HG02798 (cell line): ENCODE results near the gene TRPM2.
"Not testable (repeated sequence)": the region's sequence is repeated elsewhere in the genome, so short reads cannot be mapped to it uniquely, and the experiment has no call there.

ENCODE experiments used
- ATAC-seq: cut with Tn5 transposase; IDR thresholded peaks from one replicate; pipeline ENCODE4 v1.9.1; 2021; ENCODE audit warnings: mild to moderate bottlenecking; ENCODE audit not compliant: unreplicated experiment, poor library complexity

The TRPM2 gene

DNA sequence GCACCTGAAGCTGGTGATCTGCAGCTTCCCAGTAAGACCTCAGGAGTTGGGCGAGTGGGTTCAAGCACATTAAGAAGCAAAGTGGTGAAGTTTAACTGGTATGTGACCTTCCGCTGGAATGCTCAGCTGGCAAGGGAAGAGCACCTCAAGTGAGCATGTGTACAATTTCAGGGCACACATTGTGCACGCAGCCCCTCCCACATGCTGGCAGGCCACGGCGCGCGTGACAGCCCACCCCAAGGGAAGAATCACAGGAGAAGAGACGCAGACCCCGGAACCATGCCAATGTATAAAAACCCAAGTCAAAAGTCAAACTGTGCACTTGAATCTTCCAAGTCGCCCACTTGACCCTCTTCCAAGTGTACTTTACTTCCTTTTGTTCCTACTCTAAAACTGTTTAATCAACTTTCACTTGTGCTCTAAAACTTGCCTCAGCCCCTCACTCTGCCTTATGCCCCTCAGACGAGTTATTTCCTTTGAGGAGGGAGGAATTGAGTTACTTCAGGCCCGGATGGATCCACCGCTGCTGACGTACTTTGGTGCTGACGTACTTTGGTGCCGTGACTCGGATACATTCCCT, 121.9 kb downstream of the TRPM2 start:
- no peak for ATAC-seq

DNA sequence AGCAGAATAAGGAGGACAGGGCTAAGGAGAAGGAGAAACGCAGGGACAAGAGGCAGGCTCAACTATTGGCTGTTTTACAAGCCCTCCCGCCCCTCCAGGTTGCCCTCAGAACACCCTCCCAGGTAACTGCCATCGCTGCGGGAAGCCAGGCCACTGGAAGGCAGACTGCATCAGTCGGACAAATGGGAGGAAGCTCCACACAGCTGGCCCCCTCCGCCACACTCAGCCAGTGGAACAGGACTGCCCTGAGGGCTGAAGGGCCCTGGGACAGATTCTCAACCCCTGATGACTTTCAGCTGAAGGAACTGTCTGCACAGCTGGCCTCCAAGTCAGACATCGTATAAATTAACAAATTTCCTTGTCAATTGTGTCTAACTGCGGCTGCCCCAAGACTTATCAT, 123.7 kb downstream of the TRPM2 start:
- ATAC-seq, result no peak

DNA sequence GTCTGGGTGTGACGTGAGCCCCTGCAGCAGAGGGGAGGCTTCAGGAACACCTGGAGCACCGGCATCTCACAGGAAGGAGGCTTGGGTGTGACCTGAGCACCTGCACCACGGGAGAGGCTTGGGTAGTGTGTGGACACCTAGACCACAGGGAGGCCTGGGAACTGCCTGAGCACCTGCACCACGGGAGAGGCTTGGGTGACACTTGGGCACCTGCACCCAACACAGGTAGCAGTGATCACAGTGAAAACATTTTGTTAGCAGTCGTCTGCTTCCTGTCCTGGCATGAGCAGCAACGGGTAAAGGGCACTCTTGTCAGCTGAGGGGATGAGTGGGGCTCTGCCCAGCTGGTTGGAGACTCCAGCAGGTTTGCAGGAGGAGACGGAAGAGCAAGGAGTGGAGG, 124.3 kb downstream of the TRPM2 start:
- no peak for ATAC-seq

DNA sequence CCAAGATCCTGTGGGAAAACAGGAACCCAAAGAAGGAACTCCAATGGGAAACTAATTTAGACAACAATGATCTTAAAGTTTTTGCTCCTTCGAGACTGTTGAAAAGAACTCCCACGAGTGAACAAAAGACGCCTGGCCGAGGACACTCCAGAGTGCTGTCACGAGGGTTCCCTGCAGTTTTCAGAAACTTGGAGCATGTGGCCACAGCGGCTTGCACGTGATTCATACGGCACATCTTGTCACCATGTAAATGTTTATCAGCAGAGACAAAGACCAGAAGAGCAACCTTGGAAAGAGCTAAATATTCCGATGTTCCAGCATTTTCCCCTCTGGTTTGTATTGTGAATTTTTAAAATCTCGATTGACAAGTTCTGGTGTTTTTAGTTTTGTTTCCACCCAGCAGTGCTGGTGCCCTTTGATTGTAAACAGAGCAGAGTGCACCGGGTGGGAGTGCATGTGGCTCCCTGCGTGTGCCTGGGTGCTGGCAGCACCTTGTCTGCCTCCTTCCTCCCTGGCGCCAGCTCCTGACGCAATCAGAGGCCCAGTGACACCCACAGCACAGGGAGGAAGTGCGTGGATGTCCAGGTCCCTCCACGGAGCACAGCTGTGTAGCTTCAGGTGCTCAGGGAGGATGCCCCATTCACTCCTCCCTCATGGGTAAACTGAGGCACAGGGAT, 124.8 kb downstream of the TRPM2 start:
- ATAC-seq, result no peak

DNA sequence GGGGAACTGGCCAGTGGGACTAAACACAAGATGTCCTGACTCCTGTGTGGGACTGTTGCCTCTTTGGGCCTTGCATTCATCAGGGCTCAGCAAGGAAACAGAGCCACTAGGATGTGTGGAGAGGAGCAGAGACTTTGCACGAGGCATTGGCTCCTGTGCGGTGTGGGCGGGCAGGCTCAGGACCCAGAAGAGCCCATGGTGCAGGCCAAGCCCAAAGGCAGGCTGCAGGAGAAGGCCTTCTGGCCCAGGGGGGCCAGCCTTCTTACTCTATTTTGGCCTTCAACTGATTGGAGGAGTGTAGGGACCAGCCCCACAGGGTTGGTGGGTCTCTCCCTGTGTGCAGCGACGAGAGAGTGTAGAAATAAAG, 125.4 kb downstream of the TRPM2 start:
- no peak for ATAC-seq

DNA sequence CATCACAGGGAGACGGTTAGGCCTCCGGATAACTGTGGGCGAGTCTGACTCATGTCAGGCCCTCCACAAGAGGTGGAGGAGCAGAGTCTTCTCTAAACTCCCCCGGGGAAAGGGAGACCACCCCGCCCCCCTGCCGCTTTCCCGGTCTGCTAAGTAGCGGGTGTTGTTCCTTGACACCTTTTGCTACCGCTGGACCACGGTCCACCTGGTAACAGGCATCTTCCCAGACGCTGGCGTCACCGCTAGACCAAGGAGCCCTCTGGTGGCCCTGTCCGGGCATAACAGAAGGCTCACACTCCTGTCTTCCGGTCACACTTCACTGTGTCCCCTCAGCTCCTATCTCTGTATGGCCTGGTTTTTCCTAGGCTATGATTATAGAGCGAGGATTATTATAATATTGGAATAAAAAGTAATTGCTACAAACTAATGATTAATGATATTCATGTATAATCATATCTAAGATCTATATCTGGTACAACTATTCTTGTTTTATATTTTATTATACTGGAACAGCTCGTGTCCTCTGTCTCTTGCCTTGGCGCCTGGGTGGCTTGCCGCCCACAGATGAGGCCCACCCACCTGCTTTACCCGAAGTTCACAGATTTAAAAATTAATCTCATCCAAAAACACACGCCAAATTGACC, 126.3 kb downstream of the TRPM2 start:
- ATAC-seq, result not testable (repeated sequence)

DNA sequence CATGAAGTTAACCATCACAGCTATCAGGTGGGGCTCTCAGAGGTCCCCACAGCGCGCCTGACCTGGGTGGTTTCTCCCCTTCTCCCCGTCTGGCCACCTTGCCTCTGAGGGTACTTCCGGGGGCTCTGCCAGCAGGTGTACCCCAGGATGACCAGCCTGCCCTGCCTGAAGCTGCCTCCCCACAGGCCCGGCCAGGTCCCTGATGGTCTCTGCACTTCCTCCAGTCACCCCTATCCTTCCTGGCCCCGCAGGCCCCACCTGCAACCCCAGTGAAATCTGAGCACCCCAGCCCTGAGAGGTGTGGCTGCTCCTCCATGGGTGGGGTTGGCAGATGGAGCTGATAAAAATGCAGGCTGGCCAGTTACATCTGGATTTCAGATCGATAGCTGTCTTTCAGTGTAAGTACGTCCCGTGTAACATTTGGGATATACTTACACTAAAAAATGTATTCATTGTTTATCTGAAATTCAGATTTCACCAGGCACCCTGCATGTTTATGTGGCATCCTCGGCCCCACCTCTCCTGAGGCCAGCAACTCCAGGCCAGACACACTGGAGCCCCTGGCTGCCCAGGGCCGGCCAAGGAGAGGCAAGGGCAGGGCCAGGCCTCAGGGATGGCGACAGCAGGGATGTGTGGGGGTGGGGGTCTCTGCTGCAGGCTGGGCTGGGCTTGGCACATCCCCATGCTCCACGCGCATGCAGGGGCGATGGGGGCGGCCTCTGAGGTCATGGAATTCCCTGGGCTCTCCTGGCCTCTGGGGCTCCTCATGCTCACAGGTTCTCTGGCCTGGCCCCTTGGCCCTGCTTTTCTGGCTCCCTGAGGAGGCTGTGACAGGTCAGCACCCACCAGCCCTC, 127.0 kb downstream of the TRPM2 start:
- no peak for ATAC-seq

DNA sequence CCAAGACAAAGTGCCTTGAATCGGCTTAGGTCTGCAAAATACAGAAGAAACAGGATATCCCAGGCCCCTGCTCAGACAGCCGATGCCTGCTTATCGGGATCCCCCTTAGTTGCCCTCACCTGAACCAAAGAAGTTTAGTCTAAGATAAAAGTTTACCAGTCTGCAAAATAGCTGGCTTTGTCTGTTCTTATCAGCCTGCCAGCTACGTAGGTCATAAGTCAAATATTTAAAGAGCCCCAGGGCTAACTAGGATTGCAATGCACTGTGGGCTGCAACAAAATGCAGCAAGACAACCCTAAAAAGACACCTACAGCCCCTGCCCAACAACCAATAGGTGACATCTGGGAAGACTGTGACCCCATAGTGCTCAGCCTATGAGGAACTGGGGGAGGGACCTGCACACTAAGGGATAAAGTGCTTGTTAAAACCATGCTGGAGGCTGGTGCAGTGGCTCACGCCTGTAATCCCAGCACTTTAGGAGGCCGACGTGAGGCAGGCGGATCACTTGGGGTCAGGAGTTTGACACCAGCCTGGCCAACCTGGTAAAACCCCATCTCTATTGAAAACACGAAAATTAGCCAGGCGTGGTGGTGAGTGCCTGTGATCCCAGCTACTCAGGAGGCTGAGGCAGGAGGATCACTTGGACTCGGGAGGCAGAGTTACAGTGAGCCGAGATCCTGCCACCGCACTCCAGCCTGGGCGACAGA, 129.3 kb downstream of the TRPM2 start:
- ATAC-seq, result no peak

DNA sequence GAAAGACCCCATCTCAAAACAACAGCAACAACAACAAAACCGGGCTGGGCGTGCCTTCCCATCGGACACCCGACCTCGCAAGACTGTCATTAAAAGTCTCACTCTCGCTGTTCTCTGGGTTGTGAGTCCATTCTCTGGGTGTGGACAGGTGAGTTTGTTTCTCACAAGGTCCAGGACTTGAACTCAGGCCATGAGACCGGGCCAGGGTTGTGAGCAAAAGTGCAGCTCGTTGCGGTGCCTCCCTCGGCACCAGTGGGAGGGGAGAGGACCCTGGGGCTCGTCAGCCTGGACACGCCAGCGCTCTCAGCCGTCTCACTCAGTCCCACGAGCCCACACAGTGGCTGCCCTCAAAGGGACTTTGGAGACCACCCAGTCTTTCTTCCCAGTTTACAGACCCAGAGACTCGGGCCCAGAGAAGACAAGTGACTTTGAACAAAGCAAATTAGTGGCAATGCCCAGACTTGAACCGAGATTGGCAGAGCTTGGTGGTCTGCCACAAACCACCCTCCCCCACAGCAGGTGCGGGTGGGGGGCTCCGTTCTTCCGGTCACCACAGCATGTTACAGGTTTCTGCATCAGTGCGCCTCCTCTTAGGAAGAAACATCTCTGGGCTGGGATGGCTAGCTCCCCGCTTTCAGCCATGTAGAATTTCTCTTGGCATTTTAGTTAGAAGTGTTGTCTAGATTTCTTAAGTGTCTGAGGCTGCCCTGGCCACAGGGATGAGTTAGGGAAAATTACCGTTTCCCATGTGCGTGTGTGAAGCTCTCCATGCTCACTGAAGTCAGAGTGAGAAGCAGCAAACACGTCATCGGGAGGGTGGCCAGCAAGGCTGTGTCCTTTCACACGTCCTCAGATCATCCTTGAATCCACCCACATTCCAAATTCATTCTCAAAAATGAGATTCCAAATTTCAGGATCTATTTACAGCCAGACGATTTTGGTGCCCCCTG, 130.1 kb downstream of the TRPM2 start:
- no peak for ATAC-seq

DNA sequence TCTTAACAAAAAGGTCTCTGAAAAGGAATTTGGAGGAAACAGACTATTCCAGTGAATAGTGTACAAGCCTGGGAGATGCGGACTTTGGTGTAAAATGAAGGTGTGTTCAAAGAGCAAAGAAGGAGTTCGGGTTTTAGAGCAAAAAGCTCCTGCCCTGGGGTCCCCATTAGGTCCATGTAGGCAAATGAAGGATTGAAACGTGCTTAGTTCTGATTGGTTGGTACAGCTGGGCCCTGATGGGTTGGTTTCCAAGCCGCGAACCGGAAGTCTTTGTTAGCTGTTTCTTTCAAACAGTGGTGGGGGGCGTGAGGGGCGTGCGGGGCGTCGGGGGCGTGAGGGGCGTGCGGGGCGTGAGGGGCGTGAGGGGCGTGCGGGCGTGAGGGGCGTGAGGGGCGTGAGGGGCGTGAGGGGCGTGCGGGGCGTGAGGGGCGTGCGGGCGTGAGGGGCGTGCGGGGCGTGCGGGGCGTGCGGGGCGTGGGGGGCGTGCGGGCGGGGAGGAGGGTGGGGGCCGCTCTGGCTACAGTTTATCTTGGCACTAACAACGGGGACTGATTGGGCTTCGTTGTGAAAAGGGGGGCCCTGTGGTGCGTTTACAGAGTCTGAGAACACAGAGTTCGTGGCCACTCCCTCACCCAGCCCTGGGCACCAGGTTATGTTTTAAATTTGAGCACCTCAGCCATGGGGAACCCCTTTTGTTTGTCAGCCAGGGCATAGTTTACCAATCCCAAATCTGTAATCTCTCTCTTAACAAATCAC, 131.3 kb downstream of the TRPM2 start:
- ATAC-seq, result no peak

DNA sequence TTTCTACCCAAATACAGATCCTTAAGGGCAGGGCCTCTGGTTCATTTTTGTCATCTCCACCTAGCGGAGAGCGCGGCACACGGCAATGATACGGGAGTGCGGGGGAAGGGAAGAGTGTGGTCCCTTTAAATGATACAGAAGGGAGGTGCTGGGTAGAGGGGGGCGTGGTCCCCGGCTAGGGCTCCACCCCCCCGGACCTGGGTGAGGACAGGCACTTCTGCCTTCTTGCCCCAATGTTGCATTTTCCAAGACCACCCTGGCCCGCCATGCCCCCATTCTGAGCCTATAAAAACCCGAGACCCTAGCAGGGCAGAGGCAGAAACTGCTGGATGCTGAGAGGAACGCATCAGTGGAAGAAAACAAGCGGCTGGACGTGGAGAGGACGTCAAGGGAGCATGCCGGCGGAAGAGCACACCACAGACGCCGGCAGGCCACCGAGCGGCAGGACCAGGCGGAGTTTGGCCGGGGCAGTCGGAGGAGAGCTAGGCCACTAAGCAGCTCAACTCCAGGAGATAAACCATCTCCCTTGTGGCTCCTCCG, 131.9 kb downstream of the TRPM2 start:
- no peak for ATAC-seq

DNA sequence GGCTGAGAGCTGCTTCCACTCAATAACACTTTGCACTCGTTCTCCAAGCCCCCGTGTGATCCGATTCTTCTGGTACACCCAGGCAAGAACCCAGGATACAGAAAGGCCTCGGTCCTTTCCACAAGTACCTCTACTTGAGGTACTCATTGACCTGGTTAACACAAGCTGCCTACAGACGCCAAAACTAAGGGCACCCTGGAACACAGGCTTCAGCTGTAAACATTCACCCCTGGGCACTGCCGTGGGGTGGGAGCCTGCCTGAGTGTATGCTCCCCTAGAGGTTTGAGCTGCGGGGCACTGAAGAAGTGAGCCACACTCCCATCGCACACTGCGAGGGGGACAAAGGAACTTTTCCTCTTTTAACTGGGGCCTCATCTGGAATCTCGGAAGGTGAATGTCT, 132.4 kb downstream of the TRPM2 start:
- no peak for ATAC-seq

DNA sequence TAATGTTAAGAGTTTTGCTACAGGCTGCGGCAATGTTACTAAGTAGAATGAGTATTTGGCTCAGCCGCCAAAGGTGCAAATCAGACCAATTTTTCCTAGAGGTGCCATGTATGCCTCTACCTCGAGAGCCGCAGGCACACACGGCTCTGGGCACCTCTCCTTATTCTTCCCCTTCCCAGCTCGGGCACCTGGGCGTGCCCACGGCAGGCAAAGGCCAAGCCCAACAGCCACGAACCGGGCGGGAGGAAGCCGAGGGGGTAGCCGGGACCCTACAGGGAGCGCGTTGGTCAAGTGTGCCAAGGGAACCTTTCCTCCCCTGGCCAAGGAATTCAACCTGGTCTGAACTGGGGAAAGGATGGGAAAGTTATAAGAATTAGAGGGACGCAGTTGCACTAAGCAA, 132.9 kb downstream of the TRPM2 start:
- ATAC-seq, result no peak

DNA sequence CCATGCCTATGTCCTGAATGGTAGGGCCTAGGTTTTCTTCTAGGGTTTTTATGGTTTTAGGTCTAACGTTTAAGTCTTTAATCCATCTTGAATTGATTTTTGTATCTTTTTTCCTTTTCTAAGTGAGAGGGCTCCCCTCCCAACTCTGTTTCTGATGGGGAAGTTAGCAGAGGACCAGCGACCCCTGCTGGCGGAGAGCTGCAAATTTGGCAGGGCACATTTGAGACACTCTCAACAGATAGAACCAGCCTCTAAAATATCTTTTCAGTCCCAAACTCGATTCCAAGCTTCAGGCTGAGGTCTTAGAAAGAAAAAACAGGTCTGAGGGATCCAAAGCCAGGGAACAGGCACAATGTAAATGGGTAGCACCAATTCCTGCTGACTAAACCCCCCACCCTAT, 134.4 kb downstream of the TRPM2 start:
- no peak for ATAC-seq

DNA sequence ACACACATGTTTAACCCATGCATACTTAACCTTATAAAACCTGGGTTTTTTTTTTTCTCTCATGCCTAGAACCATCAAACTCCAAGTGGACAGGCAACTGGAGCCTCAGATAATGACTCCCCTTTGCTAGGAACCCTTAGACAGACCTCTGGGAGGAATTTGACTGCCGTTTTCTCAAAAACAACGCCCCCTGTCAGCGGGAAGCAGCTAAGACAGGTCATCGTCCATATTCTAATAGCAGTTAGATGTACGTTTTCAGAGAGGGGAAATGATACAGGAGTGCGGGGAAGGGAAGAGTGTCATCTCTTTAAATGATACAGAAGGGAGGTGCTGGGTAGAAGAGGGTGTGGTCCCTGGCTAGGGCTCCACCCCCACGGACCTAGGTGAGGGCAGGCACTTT, 136.5 kb downstream of the TRPM2 start:
- ATAC-seq, result no peak

DNA sequence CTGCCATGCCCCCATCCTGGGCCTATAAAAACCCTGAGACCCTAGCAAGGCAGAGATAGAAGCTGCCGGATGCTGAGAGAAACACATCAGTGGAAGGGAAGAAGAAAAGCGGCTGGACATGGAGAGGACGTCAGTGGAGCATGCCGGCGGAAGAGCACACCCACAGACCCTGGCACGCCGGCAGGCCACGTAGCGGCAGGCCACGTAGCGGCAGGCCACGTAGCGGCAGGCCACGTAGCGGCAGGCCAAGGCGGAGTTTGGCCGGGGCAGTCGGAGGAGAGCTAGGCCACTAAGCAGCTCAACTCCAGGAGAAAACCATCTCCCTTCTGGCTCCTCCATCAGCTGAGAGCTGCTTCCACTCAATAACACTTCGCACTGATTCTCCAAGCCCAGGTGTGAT, 137.0 kb downstream of the TRPM2 start:
- ATAC-seq, result no peak

DNA sequence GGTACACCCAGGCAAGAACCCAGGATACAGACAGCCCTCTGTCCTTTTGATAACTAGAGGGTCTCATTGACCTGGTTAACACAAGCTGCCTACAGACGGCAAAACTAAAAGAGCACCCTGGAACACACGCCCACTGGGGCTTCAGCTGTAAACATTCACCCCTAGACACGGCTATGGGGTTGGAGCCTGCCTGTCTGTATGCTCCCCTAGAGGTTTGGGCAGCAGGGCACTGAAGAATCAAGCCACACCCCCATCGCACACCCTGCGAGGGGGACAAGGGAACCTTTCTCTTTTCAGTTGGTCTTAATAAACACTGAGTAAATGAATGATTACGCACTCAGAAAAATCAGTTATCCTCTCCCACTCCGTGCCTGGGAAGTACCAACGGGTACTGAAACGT, 137.4 kb downstream of the TRPM2 start:
- no peak for ATAC-seq
